Measurements from ENCODE around the gene CHRNA4.

GRCh38 chr20:63397155-63397843, 36.1 kb upstream of the CHRNA4 start:
- TF ChIP-seq ZNF274 (IDR thresholded peaks at IDR 0.05; ENCODE audit: low read depth, low read length): no peak
- no peak for TF ChIP-seq SUZ12 (IDR thresholded peaks at IDR 0.05; ENCODE audit: extremely low read depth, insufficient read depth, insufficient read length)
- no peak for TF ChIP-seq YY1 (IDR thresholded peaks at IDR 0.05; ENCODE audit: insufficient read depth, insufficient read length)

Data from NT2/D1 (cell line).